Activated naive CD8-positive, alpha-beta T cell treated with anti-CD3 and anti-CD28 coated beads, Interleukin-2, amount 50 U/mL, for 16 hours (primary cell): ENCODE measurements around the gene BRINP2.

Experiments used
- DNase-seq: peaks from one replicate; pipeline ENCODE4 v3.0.0-alpha.2; 2020; ENCODE audit warnings: low read depth, low spot score

BRINP2 gene

GRCh38 chr1:177219554-177220458, 49.0 kb downstream of the BRINP2 start:
- DNase-seq, result no peak

DNA sequence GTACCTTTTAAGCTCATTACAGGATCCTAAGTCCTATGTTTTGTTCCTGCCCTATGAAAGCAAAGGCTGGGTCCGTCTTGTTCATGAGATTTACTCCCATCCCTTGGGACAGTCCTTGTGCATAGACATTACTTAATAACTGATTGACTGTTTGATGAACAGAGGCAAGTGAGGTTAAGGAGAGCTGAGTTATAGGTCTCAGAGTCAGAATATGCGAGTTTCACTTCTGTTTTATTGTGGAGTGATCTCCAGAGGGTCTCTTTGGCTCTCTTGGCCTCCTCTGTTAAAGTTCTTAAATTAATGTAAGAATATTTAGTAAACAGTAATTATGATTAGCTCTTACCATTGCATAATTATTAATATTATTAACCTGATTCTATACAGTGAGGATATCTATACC, 52.6 kb downstream of the BRINP2 start:
- no peak for DNase-seq

GRCh38 chr1:177227978-177228692, 57.4 kb downstream of the BRINP2 start:
- DNase-seq, result no peak

GRCh38 chr1:177228693-177229065, 57.9 kb downstream of the BRINP2 start:
- DNase-seq, result no peak

DNA sequence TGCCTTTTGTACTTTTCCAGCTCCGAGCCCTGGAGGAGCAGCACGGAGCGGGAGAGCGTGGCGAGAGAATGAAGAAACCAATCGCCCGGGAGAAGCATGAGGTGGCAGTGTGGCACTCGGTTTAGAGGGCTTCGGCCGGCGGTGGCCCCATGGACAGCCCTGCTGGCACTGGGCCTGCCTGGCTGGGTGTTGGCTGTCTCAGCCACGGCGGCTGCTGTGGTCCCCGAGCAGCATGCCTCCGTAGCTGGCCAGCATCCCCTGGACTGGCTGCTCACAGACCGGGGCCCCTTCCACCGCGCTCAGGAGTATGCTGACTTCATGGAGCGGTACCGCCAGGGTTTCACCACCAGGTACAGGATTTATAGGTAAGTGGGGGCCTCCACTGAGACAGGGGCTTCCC, 59.0 kb downstream of the BRINP2 start:
- DNase-seq, result no peak

DNA sequence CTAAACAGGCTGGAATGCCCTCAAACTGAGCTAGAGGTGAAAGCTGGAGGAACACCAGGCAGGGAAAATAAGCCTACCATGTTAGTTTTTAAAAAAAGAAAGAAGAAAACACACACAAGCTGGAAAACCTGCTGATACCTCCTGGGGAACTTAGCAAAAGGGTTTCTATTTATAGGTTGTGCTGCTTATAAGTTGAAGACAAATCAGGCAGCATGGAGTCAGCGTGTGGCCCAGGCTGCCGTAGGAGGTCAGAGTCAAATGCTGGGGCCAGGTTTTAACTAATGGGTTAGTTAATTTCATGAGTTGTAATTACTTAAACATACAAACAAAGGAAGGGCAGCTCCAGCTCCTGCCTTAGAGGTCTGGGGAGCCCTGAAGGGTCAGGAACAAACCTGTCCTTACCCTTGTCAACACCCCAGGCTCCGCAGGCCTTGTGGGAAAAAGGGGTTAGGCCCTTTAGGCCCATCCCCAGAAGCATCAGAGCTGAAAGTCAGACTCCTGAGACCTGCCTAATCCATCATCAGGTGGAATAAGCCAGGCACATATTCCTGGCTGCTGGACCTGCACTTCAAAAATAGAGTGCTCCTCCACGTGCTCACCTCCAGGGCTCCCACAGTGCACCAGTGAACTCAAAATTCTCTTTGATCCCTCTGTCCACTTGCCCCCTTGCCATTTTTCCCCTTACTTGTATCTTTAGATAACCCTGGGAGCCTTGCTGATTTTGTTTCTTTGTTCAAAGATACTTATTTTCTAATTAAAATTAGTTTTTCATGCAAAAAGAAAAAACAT, 59.7 kb downstream of the BRINP2 start:
- DNase-seq, result no peak

DNA sequence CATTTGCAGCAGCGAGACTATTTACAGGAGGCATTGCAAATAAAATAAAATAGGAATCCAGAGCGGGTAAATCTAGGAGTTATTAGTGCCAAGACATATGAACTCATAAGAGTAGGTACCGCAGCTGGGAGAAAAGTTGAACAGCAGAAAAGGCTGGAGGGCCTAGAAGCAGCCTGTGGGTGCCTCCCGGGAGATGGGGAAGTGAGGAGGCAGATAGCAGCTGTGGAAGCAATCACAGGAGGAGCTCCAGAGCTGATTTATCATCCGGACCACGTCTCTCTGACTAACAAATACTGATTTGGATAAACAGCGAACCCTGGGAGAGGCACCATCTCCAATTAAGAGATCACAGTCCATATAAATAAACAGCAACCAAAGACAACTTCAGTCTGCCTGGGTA, 64.6 kb downstream of the BRINP2 start:
- no peak for DNase-seq

GRCh38 chr1:177236962-177237361, 66.2 kb downstream of the BRINP2 start:
- no peak for DNase-seq

- no peak for DNase-seq
Observed at GRCh38 chr1:177238967-177239366, 68.2 kb downstream of the BRINP2 start.

DNA sequence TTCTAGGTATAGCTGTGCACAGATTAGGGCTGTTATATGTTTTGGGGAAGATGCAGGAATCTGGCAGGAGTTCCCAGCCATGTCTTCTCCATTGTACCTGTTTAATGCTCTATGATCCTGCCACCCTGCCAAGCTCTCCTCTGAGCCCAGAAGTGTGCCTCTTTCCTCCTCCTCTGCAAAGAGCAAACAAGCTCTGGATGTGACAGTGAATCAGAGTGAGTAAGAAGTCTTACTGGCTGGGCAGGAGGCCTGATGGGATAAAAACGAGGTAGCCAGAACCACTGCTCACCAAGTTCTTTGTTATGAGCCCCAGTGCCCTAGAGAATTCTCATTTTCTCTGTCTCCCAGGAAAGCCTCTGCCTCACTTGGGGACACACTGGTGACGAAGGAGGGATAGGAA, 69.0 kb downstream of the BRINP2 start:
- DNase-seq, result no peak

DNA sequence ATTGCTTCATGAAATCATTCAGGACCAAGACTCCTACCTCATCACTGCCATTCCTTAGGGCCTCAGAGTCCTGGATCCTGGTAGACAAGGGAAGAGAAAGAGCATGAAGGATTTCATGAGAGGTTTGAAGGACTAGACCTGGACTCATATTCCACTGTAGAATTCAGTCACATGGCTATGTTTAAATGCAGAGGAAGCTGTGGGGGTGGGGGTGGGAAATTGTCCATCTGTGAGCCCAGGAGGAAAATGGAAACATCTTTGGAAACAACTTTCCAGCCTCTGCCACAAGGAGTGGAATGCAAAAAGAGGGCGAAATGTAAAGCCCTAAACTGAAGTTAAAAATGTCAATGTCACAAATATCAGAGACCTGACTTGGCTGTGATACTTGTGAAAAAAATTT, 73.0 kb downstream of the BRINP2 start:
- no peak for DNase-seq

- no peak for DNase-seq
Observed at GRCh38 chr1:177246710-177247580, 76.2 kb downstream of the BRINP2 start.

GRCh38 chr1:177247623-177248176, 76.9 kb downstream of the BRINP2 start:
- DNase-seq, result no peak

DNA sequence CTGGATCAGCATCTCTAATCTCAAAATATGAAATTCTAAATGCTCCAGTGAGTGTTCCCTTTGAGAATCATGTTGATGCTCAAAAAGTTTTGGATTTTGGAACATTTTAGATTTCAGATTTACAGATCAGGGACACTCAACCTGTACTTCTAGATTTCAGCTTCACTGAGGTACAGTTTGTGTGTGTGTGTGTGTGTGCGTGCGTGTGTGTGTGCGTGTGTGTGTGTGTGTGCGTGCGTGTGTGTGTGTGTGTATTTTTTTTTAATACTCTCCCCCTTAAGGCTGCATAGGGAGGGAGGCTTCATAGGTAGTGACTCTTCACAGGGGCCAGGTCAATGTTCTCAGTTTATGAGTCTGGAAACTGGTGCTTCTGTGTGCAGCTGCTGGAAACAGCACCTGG, 77.5 kb downstream of the BRINP2 start:
- no peak for DNase-seq

- DNase-seq, result no peak
Observed at GRCh38 chr1:177249231-177249630, 78.5 kb downstream of the BRINP2 start.

GRCh38 chr1:177252877-177253276, 82.1 kb downstream of the BRINP2 start:
- DNase-seq, result no peak

- DNase-seq, result no peak
Observed at GRCh38 chr1:177255411-177255810, 84.7 kb downstream of the BRINP2 start.

DNA sequence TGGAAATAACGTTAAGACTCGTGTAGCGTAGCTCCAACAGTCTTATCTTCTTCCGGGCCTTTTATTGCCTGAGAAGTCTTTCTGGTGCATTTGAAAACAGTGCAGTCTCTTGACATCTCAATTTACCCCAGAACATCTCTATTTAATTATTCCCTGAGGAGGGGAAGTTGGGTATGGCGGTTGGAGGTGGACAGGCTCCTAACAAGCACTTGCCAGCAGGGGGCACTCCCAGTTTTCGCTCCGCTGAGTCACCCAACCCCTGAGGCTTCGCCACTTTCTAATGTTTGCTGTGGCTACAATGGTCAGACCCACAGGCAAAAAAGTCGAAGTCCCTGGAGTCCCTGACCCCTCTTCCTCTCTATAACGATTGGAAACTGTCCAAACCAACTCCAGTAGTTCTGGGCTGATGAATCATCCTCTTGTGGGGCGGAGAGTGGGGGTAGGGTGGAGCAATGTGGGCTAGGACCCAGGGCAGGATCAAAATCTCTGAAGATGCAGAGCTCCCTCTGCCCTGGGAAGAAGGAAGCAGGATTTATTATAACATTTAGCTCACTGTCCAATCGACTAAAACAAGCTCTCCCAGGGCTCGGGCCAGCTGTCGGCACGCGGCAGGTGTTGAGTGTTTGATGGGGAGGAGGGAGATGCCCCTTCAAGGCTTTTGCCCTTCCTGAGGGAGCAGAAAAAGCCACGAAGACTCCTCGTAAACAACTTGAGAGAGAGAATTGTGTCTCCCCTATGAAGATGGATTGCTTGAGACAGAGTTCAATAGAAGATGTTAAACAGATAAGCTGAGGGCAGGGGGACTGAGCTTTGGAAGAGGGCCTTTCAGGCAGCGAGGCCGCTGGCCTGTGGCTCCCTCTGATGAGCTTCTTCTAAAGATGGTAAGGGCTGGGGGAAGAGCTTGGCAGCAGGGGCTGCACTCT, 85.7 kb downstream of the BRINP2 start:
- DNase-seq, result no peak

GRCh38 chr1:177257128-177257527, 86.4 kb downstream of the BRINP2 start:
- DNase-seq, result no peak

- no peak for DNase-seq
Observed at GRCh38 chr1:177257576-177257975, 86.8 kb downstream of the BRINP2 start.
